ENCODE results near the gene CKAP2L. TPM values are rescaled to one million over a fixed set of nuclear protein-coding genes. Genes with fewer than 3 reads are reported as not detected.
A peak's percentile ranks its signal among the peaks of the same experiment; 100 is the strongest.

The CKAP2L gene
- total RNA-seq, 4 donors from 2014 or later, result 4.3 to 14.4 (median 6.7) TPM

DNA sequence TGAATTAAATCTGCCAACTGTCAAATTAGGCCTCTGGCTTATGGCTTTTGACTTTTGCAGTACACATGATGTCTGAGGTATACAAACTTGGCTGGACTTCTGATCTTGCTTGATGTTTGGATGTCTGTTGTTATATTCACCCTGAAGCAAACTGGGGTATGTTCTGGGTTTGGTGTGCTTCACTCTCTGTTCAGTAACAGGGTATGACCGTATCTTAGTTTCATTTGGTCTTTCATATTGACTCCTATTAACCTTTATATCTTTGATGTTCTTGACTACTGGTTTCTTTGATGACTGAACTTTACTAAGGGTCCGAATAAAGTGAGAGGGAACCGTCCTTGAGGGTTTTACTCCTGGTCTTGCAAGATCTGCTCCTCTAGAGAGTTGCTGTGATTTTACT lies 8.2 kb downstream of the CKAP2L start:
- intact Hi-C loops (cut with DNase I), result no loop called here
- Histone ChIP-seq H3K27me3 (no peaks in the 10 kb centered on the region), H3K36me3 (peaks cover 0 to 7% (median 0%) of the 10 kb centered on the region in 3 donors), H3K27ac (no peak overlapping the region), H3K9me3 (no peaks in the 10 kb centered on the region), H3K4me3 (no peak overlapping the region), H3K4me1 (peaks cover 0 to 12% (median 0%) of the 10 kb centered on the region in 3 donors)
- TF ChIP-seq POLR2A (IDR thresholded peaks at IDR 0.05), result no peak
- TF ChIP-seq, protein P1, sequence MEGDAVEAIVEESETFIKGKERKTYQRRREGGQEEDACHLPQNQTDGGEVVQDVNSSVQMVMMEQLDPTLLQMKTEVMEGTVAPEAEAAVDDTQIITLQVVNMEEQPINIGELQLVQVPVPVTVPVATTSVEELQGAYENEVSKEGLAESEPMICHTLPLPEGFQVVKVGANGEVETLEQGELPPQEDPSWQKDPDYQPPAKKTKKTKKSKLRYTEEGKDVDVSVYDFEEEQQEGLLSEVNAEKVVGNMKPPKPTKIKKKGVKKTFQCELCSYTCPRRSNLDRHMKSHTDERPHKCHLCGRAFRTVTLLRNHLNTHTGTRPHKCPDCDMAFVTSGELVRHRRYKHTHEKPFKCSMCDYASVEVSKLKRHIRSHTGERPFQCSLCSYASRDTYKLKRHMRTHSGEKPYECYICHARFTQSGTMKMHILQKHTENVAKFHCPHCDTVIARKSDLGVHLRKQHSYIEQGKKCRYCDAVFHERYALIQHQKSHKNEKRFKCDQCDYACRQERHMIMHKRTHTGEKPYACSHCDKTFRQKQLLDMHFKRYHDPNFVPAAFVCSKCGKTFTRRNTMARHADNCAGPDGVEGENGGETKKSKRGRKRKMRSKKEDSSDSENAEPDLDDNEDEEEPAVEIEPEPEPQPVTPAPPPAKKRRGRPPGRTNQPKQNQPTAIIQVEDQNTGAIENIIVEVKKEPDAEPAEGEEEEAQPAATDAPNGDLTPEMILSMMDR (IDR thresholded peaks at IDR 0.05), result no peak
- DNase-seq, result no peak
- 74 to 78% methylated on average over 3 of the region's 3 CpGs for WGBS, 2 donors

DNA sequence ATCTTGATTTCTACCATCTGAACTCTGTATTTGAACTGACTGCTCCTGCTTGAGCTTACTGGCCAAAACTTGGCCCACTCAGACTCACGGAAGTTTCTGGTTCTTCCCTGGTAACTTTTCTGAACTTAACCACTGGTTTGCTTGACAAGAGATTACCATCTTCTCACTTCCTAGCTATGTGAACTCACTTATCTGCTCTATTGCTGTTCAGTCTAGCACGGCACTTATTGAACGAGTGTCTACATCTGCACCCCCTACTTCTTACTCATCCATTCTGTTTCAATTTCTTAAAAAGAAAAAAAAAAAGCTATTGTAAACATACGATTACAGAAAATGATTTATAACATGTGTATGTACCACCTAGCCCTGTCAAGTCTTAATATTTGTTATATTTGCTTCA lies 9.0 kb downstream of the CKAP2L start:
- 85% methylated on average over 4 of the region's 4 CpGs for WGBS, 2 donors
- Histone ChIP-seq H3K4me1 (peaks cover 0 to 12% (median 0%) of the 10 kb centered on the region in 3 donors), H3K4me3 (no peak overlapping the region), H3K9me3 (no peaks in the 10 kb centered on the region), H3K27me3 (no peaks in the 10 kb centered on the region), H3K36me3 (peaks cover 0 to 7% (median 0%) of the 10 kb centered on the region in 3 donors), H3K27ac (no peak overlapping the region)
- TF ChIP-seq, protein P1 (IDR thresholded peaks at IDR 0.05), result no peak
- no peak for TF ChIP-seq POLR2A (IDR thresholded peaks at IDR 0.05)
- intact Hi-C loops (cut with DNase I), result no loop called here
- no peak for DNase-seq

DNA sequence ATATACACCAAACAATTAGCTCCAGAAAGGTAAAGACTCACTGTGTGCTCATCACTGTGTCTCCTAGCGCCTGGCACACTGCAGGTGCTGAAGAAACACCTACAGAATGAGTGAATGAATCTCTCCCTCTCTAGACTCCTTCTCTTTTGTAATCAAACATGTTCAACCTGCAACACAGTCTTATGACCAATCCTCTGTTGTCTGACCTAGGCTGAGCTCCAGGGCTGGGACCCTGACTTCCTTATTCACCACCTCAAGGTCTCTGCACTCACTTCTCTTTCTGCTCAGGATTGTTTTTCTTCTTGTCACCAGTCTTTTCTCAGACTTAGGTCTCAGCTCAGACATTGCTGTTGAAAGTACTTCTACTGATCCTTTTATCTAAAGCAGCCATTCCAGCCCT lies 9.8 kb downstream of the CKAP2L start:
- no peak overlapping the region for H3K4me3 ChIP-seq
- no peaks in the 10 kb centered on the region for H3K9me3 ChIP-seq
- 76 to 95% methylated on average over 1 of the region's 1 CpG for WGBS, 2 donors
- H3K27ac ChIP-seq, result peak overlapping the region in 1 of 4 donors; percentile 8
- no peak for DNase-seq
- peaks cover 0 to 12% (median 0%) of the 10 kb centered on the region in 3 donors for H3K4me1 ChIP-seq
- intact Hi-C loops (cut with DNase I), result no loop called here
- H3K36me3 ChIP-seq, result peaks cover 0 to 7% (median 0%) of the 10 kb centered on the region in 3 donors
- no peaks in the 10 kb centered on the region for H3K27me3 ChIP-seq
- no peak for TF ChIP-seq POLR2A (IDR thresholded peaks at IDR 0.05)
- TF ChIP-seq, protein P1 (IDR thresholded peaks at IDR 0.05), result no peak

DNA sequence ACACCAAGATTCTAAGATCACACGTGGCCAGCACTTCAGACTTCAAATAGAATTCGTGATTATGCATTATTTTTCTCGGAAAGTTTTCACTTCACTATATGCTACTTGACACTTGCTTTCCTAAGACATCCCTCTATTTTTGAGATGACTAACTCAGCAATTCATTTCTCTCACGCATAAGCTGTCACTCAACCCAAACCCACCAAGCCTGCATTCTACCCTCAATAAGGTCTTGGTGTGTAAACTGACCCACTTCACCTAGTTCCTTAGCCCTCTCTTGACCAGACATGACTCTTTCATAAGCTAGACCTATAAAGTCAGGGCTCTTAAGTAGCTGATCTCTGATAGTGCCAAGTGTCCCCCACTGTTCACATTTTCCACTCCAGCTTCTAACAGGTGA lies 11.7 kb downstream of the CKAP2L start:
- Histone ChIP-seq H3K9me3 (no peaks in the 10 kb centered on the region), H3K27me3 (no peaks in the 10 kb centered on the region), H3K36me3 (no peaks in the 10 kb centered on the region), H3K27ac (peak overlapping the region in 1 of 4 donors; percentile 31), H3K4me3 (no peak overlapping the region), H3K4me1 (peaks cover 0 to 12% (median 0%) of the 10 kb centered on the region in 3 donors)
- intact Hi-C loops (cut with DNase I), result no loop called here
- WGBS, 2 donors, result 75 to 89% methylated on average over 4 of the region's 4 CpGs
- no peak for TF ChIP-seq POLR2A (IDR thresholded peaks at IDR 0.05)
- TF ChIP-seq, protein P1 (IDR thresholded peaks at IDR 0.05), result no peak
- no peak for DNase-seq

DNA sequence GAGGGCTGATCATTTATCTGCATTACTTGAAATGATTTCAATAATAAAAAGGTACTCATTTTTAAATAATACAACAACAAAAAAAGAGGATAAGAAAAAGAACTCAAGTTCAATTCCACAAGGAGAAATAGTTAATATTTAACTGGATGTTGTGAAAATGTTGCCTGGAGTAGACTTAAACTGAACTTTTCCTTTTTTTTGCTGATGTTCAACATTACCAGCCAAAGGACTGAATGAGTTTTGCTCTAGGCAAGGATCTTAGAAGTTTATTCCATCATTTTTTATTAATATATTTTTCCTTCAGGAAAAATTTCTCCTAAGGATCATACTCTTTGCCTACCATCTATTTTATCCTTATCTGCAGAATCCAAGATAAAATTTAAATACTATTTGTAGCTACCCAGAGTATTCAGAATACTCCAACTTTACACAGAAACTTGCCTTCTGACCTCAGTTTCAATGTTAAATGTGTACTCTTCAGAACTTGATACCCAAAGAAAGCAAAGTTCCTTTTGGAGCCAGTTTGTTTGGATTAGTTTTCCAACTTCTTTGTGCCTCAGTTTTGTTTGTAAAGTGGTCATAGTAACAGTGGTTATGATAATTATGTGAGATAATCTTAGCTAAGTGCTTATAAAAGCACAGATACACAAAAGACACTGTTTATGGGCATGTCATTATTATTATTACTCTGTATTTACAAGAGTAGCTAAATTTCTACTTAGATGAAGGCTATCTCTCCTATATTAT lies 12.8 kb downstream of the CKAP2L start:
- intact Hi-C loops (cut with DNase I), result no loop called here
- DNase-seq, result no peak
- TF ChIP-seq POLR2A (IDR thresholded peaks at IDR 0.05), result no peak
- TF ChIP-seq, protein P1 (IDR thresholded peaks at IDR 0.05), result no peak
- H3K4me1 ChIP-seq, result peaks cover 0 to 12% (median 0%) of the 10 kb centered on the region in 3 donors
- H3K9me3 ChIP-seq, result no peaks in the 10 kb centered on the region
- no peaks in the 10 kb centered on the region for H3K36me3 ChIP-seq
- H3K27ac ChIP-seq, result peak overlapping the region in 1 of 4 donors; percentile 31
- H3K27me3 ChIP-seq, result no peaks in the 10 kb centered on the region
- no peak overlapping the region for H3K4me3 ChIP-seq
